Measurements from ENCODE around the gene MOB3B. TPM values are rescaled to one million over a fixed set of nuclear protein-coding genes. Genes with fewer than 3 reads are reported as not detected.

The MOB3B gene
- total RNA-seq, 1 donor, result 1.4 TPM

DNA sequence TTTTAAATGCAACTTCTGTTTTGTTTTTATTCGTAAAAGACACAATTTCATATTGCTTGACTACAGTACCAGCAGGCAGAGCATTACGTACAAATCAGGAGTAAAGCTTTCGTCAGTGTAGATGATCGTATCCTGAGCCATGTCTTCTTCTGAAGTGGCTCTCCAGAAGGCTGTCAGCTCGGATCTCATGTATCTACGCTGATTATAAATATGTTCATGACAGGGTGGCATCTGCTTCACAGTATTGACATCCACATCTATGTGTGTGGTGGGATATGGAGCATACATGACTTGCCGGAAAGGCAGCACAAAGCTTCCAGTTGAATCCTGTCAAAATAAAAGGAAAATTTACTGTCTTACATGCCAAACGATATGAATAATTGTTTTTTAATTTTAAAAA is 26.9 kb upstream of the MOB3B start:
- Histone ChIP-seq H3K4me3 (ENCODE audit: low read length) (no peak overlapping the region), H3K4me1 (ENCODE audit: insufficient read depth, low read length) (no peaks in the 10 kb centered on the region), H3K9me3 (ENCODE audit: low read depth, low read length) (no peaks in the 10 kb centered on the region), H3K27me3 (ENCODE audit: insufficient read depth, low read length) (no peaks in the 10 kb centered on the region)

DNA sequence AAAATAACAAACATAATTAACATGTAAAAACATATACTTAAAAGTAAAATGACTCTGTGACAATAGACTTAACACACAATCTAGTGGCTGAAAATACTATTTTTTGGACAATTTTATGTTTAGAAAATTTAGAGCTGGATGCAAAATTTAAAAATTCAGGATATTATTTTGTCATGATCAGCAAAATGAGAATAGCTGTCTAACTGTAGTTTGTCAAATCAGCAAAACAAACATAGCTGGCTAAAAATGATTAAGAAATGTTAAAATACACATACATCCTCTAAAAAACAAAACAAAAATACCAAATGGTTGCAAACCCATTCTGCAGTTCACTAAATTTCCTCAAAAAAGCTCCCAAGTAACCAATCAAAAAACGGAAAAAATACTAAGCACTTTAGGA is 25.1 kb upstream of the MOB3B start:
- Histone ChIP-seq H3K9me3 (ENCODE audit: low read depth, low read length) (no peaks in the 10 kb centered on the region), H3K27me3 (ENCODE audit: insufficient read depth, low read length) (no peaks in the 10 kb centered on the region), H3K4me3 (ENCODE audit: low read length) (no peak overlapping the region), H3K4me1 (ENCODE audit: insufficient read depth, low read length) (no peaks in the 10 kb centered on the region)

DNA sequence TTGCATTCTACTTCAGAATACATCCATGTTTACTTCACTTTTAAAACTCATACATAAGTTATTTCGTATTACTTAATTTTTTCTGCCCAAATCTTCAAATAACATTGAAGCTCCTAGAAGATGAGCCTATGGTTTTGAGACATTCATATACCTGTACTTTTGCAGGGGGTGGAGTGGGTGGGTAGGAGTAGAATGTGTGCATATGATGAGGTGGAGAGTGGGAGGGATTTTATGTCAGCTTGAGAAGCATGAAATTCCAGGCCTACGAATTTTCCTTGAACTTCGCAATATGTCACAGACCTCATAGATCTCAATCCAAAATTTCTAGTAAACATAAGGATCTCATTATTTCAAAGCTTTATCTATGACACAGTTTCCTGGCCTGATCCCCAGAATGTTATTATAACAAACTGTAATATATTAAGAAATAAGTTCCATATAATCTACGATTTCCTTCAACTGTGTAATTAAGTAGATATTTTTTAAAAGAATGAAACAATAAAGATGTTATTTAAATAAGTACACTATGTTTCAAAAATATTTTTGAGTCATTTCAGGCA is 19.7 kb upstream of the MOB3B start:
- Histone ChIP-seq H3K27me3 (ENCODE audit: insufficient read depth, low read length) (no peaks in the 10 kb centered on the region), H3K9me3 (ENCODE audit: low read depth, low read length) (no peaks in the 10 kb centered on the region)

DNA sequence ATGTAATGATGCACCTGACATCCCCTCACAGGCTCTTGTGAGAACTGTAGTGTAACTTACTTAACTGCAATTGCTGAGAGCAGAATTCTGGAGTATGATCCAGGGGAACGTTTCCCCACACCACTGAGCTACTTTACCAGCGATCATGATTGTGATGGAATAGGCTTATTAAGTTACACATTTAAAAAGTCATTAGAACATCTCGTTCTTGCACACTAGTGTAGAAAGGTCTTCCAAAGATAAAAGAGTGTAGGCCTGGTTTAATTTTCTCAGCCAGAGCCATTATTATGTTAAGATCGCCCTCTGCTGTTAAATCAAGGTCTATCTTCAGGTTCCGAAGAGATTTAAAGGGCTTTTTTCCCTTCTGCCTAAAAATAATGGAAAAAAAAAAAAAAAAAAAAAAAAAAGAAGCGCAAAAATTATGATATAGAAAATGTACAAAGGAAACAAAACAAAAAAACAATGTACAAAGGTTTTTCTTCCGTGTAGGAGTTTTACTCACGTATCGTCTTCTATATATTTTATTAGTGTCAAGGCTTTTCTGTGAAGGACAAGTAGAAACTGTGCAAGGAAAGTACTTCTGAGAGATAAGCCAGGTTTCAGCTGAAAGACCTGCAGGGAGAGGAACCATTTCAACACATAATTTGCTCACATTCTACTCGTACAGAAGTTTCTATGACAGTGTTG is 18.6 kb upstream of the MOB3B start:
- Histone ChIP-seq H3K27me3 (ENCODE audit: insufficient read depth, low read length) (no peaks in the 10 kb centered on the region), H3K9me3 (ENCODE audit: low read depth, low read length) (no peaks in the 10 kb centered on the region), H3K4me3 (ENCODE audit: low read length) (no peak overlapping the region), H3K4me1 (ENCODE audit: insufficient read depth, low read length) (no peaks in the 10 kb centered on the region)

More for the DNA sequence above, 19.7 kb upstream of the MOB3B start:
- H3K4me3 ChIP-seq (ENCODE audit: low read length), result no peak overlapping the region
- H3K4me1 ChIP-seq (ENCODE audit: insufficient read depth, low read length), result no peaks in the 10 kb centered on the region

DNA sequence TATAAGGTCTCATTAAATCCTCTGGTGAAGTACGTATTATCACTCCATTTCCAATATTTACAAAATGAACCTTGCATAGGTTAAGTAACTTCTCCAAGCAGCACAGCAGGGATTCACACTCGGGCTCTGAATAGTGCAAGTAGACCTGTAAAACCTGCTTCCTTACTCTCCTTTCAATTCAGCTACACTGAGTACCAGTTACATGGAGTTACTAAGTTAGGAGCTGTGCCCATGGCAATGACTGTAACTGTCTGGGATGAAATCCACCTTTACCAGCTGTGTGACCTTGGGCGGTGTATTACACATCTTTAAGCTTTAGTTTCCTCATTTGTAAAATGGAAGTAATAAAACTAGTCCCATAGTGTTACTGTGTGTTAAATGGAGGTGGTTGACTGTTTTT is 15.9 kb upstream of the MOB3B start:
- H3K4me3 ChIP-seq (ENCODE audit: low read length), result no peak overlapping the region
- H3K4me1 ChIP-seq (ENCODE audit: insufficient read depth, low read length), result peaks cover 2% of the 10 kb centered on the region
- no peaks in the 10 kb centered on the region for H3K9me3 ChIP-seq (ENCODE audit: low read depth, low read length)
- H3K27me3 ChIP-seq (ENCODE audit: insufficient read depth, low read length), result no peaks in the 10 kb centered on the region

DNA sequence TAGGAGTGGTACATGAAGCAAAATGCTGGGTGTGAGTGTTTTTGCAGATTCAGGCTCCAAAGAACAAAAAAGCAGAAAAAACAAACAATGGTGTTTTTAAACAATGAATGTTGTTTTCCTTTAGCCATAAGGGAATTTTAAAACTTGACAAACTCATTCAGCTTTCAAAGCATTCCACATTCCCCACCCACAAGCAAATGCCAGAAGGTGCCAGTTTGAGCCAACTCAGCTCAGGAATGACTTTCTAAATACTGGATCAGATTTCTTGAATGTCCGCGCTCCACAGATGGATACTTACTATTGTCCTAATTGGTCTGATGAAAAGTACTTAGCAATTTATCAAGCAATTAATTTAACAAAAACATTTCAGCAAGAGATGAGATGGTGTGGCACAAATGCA is 12.9 kb upstream of the MOB3B start:
- H3K9me3 ChIP-seq (ENCODE audit: low read depth, low read length), result no peaks in the 10 kb centered on the region
- peaks cover 11% of the 10 kb centered on the region for H3K4me1 ChIP-seq (ENCODE audit: insufficient read depth, low read length)
- H3K4me3 ChIP-seq (ENCODE audit: low read length), result no peak overlapping the region
- no peaks in the 10 kb centered on the region for H3K27me3 ChIP-seq (ENCODE audit: insufficient read depth, low read length)

DNA sequence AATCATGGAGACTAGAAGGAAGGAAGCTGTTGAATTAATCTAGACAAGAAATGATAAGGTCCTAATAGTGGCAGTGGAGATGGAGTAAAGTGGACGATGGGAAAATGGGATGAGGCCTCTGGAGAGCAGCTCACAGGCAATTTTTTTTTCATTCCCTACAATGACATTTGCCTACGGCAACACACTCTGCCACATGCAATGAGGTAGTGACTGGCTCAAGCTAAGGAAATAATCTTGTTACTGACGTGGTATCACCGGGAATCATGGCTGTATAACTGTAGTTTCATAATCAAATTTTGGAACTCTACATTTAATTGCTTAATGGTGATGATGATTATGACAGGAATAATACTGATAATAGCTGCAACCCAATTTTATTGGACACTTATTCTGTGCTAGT is 12.1 kb upstream of the MOB3B start:
- H3K27me3 ChIP-seq (ENCODE audit: insufficient read depth, low read length), result no peaks in the 10 kb centered on the region
- no peak overlapping the region for H3K4me3 ChIP-seq (ENCODE audit: low read length)
- H3K9me3 ChIP-seq (ENCODE audit: low read depth, low read length), result no peaks in the 10 kb centered on the region

DNA sequence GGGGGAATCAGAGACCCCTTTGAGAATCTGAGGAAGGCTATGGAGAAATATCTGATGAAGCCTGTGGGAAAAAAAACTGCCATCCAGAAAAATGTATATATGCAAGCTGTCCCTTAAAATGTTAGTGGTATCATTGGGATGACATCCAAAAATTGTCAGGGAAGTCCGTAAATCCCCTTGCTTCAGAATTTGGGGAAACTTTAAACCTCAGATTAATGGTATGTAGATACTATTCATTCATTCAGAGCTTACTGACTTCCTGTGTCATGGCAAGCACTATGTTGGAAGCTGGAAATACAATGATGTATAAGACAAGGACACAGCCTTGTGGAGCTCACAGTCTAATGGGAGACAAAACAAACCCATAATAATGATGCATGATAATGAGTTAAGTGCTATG is 10.9 kb upstream of the MOB3B start:
- peaks cover 11% of the 10 kb centered on the region for H3K4me1 ChIP-seq (ENCODE audit: insufficient read depth, low read length)
- no peak overlapping the region for H3K4me3 ChIP-seq (ENCODE audit: low read length)
- H3K27me3 ChIP-seq (ENCODE audit: insufficient read depth, low read length), result no peaks in the 10 kb centered on the region
- no peaks in the 10 kb centered on the region for H3K9me3 ChIP-seq (ENCODE audit: low read depth, low read length)

More for the DNA sequence above, 12.1 kb upstream of the MOB3B start:
- peaks cover 11% of the 10 kb centered on the region for H3K4me1 ChIP-seq (ENCODE audit: insufficient read depth, low read length)

DNA sequence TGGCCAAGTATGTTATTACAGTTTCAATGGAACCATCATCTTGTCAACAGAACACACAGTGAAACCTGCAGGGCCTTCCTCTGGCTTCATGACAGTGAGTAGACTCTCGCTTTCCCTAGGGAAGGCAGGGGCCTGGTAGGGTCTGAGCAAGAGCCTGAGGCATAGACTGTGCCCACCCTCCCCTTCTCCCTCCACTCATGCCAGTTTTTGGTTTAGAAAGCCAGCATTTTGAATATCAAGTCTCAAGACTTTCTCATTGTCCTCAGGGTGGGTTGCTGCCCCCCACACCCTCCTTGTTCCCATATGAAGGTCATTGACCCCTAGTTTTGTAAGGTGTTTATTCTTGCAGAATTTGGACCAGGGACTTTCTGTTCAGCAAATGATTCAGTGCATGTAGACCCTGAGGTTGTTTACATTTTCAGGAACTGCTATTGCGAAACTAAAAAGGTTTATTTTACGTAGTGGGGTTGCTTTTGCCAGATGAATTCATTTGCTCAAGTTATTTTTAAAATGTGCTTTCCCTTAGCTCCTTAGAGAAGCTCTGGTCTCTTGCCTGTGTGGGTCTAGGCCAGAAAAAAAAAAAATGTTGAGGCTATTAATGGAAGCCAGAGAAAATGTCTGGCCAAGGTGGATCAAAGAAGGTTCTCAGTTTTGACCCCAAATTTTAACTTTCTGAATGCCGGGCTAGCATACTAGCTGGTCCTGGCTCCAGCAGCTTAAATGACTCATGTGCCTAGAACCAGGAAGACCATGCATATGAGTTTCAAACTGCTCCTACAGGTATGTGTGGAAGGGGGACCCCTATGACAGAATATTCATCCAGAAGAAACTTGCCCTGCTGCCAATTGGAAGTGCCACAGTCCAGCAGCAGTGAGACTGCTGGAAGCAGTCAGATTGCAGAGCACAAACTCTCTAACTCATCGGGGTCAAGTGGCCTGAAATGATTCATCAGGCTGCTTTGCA is 10.1 kb upstream of the MOB3B start:
- no peak overlapping the region for H3K4me3 ChIP-seq (ENCODE audit: low read length)
- peaks cover 11% of the 10 kb centered on the region for H3K4me1 ChIP-seq (ENCODE audit: insufficient read depth, low read length)
- no peaks in the 10 kb centered on the region for H3K9me3 ChIP-seq (ENCODE audit: low read depth, low read length)
- no peaks in the 10 kb centered on the region for H3K27me3 ChIP-seq (ENCODE audit: insufficient read depth, low read length)

DNA sequence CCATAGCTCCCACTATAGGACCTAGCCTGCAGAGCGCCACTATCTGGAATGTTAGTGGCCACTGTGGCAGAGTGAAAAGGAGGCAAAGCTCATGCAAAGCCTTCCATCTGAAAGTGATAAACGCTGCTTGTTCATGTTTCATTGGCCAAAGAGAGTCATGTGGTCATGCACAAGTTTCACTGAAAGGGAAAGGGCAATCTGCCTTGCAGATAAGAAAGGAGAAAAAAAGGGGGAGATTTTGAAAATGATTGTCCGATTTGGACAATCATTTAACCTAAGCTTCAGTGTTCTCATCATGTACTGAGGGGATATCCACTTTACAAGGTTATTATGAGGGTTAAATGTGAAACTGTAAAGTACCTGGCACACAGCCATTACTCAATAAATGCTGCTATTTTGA is 9.0 kb upstream of the MOB3B start:
- H3K27me3 ChIP-seq (ENCODE audit: insufficient read depth, low read length), result no peaks in the 10 kb centered on the region
- H3K4me3 ChIP-seq (ENCODE audit: low read length), result no peak overlapping the region
- no peaks in the 10 kb centered on the region for H3K9me3 ChIP-seq (ENCODE audit: low read depth, low read length)
- H3K4me1 ChIP-seq (ENCODE audit: insufficient read depth, low read length), result peaks cover 18% of the 10 kb centered on the region

DNA sequence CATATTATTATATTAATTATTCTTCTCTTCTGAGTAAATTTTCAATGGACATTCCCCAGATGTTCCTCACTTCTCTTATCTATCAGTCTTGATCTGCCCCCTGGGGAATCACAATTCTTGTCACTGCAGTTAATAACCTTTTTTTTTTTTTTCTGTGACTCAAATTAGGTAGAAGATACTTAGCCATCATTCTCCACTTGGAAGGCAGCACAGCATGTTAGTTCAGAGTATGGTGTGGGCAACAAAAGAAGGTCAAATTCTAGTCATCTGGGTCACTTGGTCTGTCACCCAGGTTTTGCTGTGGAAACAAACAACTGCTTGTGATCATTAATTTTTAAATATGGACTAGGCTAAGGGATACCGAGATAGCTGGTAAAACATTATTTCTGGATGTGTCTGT is 8.1 kb upstream of the MOB3B start:
- Histone ChIP-seq H3K9me3 (ENCODE audit: low read depth, low read length) (no peaks in the 10 kb centered on the region), H3K27me3 (ENCODE audit: insufficient read depth, low read length) (no peaks in the 10 kb centered on the region), H3K4me1 (ENCODE audit: insufficient read depth, low read length) (peaks cover 18% of the 10 kb centered on the region), H3K4me3 (ENCODE audit: low read length) (no peak overlapping the region)

DNA sequence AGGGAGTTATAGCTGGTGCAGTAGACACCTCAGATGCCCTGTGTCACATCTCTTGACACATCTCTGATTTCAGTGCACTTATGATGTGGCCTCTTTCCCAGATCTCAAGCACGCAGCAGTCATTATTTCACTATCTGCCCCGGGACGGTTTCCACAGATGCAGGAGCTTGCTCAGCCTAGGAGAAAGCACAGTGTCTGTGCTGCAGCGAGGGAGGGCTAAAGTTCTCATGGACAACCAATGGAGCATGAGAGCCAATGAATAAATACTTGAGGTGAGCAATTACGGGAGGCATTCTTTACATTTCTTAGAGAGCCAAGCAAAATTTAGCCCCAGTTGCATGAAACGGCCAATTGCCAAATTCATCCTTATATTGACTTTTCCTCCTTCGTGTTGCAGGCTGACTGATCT is 7.4 kb upstream of the MOB3B start:
- no peaks in the 10 kb centered on the region for H3K9me3 ChIP-seq (ENCODE audit: low read depth, low read length)
- no peaks in the 10 kb centered on the region for H3K27me3 ChIP-seq (ENCODE audit: insufficient read depth, low read length)
- H3K4me3 ChIP-seq (ENCODE audit: low read length), result no peak overlapping the region
- peaks cover 23% of the 10 kb centered on the region for H3K4me1 ChIP-seq (ENCODE audit: insufficient read depth, low read length)

DNA sequence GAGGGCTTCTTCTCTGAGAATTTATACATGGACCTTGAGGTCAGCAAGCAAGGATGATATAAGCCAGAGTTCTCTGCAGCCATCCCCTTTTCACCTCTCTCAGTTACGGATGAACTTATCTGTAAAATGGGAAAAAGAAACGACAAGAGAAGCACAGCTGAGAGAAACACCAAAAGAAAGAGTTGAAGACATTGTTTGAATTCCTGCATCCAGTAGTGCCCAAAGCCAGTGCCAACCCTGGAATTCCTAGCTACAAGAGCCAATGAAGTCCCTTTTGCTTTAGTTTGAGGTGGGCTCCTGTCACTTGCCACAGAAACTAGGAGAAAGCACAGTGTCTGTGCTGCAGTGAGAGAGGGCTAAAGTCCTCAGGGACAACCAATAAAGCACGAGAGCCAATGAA is 6.6 kb upstream of the MOB3B start:
- peaks cover 23% of the 10 kb centered on the region for H3K4me1 ChIP-seq (ENCODE audit: insufficient read depth, low read length)
- no peaks in the 10 kb centered on the region for H3K27me3 ChIP-seq (ENCODE audit: insufficient read depth, low read length)
- H3K9me3 ChIP-seq (ENCODE audit: low read depth, low read length), result no peaks in the 10 kb centered on the region
- no peak overlapping the region for H3K4me3 ChIP-seq (ENCODE audit: low read length)

DNA sequence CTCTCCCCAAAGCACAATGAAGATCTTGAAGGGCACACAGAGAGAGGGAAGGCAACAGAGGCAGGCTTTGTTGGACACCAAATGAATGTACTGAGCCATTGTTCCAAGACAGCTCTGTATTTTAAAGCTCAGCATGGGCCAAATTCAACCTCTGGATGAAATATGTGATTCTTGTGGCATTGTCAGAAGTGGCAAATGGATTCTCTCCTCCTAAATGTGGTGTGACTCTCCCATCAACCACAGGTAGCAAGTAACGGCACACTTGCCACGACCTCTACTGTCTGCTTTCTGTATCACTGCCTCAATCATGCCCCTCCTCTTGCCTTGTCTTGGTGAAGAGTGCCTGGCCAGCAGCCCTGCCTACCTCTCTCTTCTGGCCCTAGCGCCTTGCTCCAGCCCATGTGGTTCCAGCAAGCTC is 6.1 kb upstream of the MOB3B start:
- Histone ChIP-seq H3K27me3 (ENCODE audit: insufficient read depth, low read length) (no peaks in the 10 kb centered on the region), H3K4me3 (ENCODE audit: low read length) (no peak overlapping the region), H3K9me3 (ENCODE audit: low read depth, low read length) (no peaks in the 10 kb centered on the region), H3K4me1 (ENCODE audit: insufficient read depth, low read length) (peaks cover 23% of the 10 kb centered on the region)

DNA sequence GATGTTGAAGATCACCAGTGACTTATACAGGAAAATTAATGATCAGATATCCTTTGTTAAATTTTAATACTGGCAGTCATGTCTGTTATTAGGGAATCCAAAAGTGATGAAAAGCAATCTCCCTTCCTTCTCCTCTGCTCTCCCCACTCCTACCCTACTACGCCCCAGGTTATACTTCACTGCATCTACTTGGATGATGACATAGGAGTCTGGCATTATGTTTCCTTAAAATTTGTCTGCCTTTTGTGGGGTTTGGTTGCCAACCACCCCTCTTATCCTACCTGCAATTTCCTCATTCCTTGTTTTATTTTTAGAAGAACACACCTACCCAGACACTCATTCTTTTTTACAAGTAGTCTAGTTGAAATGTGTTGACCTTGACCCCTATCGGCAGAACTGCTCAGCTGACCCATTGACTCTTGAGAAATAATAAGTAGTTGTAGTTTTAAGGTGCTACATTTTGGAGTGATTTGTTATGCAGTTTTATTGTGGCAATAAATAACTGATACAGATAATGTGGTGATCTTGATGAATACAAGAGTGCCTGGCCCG is 5.1 kb upstream of the MOB3B start:
- H3K27me3 ChIP-seq (ENCODE audit: insufficient read depth, low read length), result no peaks in the 10 kb centered on the region
- no peak overlapping the region for H3K4me3 ChIP-seq (ENCODE audit: low read length)
- peaks cover 17% of the 10 kb centered on the region for H3K4me1 ChIP-seq (ENCODE audit: insufficient read depth, low read length)
- no peaks in the 10 kb centered on the region for H3K9me3 ChIP-seq (ENCODE audit: low read depth, low read length)

Measured in mononuclear cell (primary cell).